H1 (cell line): ENCODE results near the gene PRKD1. TPM values are rescaled to one million over a fixed set of nuclear protein-coding genes. Genes with fewer than 3 reads are reported as not detected.

Source experiments
- KDM4A ChIP-seq: IDR thresholded peaks from one replicate; pipeline ENCODE4 v1.7.1; 2012; ENCODE audit warnings: low read depth, mild to moderate bottlenecking, moderate library complexity, low read length, inconsistent platforms; ENCODE audit not compliant: severe bottlenecking
- NANOG ChIP-seq: IDR thresholded peaks from 2 replicates; pipeline ENCODE4 v1.6.1; 2011; ENCODE audit warnings: low read length, low read depth, mild to moderate bottlenecking, inconsistent platforms; ENCODE audit not compliant: insufficient read depth, poor library complexity, severe bottlenecking
- RXRA ChIP-seq: IDR thresholded peaks from 2 replicates; pipeline ENCODE4 v1.6.1; 2011; ENCODE audit warnings: low read depth, mild to moderate bottlenecking, low read length, moderate library complexity; ENCODE audit not compliant: insufficient read depth
- SIX5 ChIP-seq: IDR thresholded peaks from 2 replicates; pipeline ENCODE4 v1.6.1; 2011; ENCODE audit warnings: mild to moderate bottlenecking, low read depth, low read length
- SP2 ChIP-seq: IDR thresholded peaks from 2 replicates; pipeline ENCODE4 v1.6.1; 2012; ENCODE audit warnings: mild to moderate bottlenecking, low read length, inconsistent platforms
- SRF ChIP-seq: IDR thresholded peaks from 2 replicates; pipeline ENCODE4 v1.6.1; 2011; ENCODE audit warnings: mild to moderate bottlenecking, low read depth, low read length, moderate library complexity
- polyA plus RNA-seq, 7 experiments: library from polyadenylated mRNA; depleted of rRNA in 3 of 7; stranded (reverse) in 5 of 7; unstranded in 2 of 7; fragments of >200 nt in 5 of 7; fragments of 200-250 nt in 2 of 7; gene quantifications; 1 replicate in 5 of 7; 2 replicates in 1 of 7; 4 replicates in 1 of 7; pipeline versions ENCODE4 v1.2.1 to v1.2.3, GENCODE V29; 2011 to 2013; ENCODE audit warnings: missing spikeins in 2 of 7, mixed read lengths in 2 of 7
- total RNA-seq: library from RNA; stranded (reverse); fragmentation: NEBNext Ultra II Directional; extraction: Animal tissue kit (Norgen Biotek cat#: 25700); gene quantifications from 2 replicates; pipeline ENCODE4 v1.2.1, GENCODE V29; 2021

The PRKD1 gene
- total and polyA plus RNA-seq, 2 of the 8 experiments (the other 6 are each of a cell fraction or from before 2014, with no cell fraction given), result 3.6 to 6.8 TPM

GRCh38 chr14:29745863-29746262 is 181.8 kb downstream of the PRKD1 start (continued):
- TF ChIP-seq NANOG (no peak), SP2 (no peak), KDM4A (no peak), SRF (no peak), RXRA (no peak), SIX5 (no peak)
